GM23338 (cell line): ENCODE data around the gene KLHL21. TPM values are rescaled to one million over a fixed set of nuclear protein-coding genes. Genes with fewer than 3 reads are reported as not detected.
A peak's percentile ranks its signal among the peaks of the same experiment; 100 is the strongest.

Experiments
- ATAC-seq: fragments of 200-7000 bp; cut with Tn5 transposase; 3 replicates; pipeline ENCODE4 v1.9.1; 2020
- DNase-seq: peaks from one replicate; pipeline ENCODE4 v3.0.0-alpha.2; 2015; ENCODE audit warnings: low spot score
- H2AFZ ChIP-seq: fragments of 200-600 bp; sonication (generic); 2 replicates; pipeline ENCODE4 v1.8.0; 2016; ENCODE audit warnings: antibody characterized with exemption, mild to moderate bottlenecking, moderate library complexity
- H3F3A ChIP-seq: fragments of 200-600 bp; sonication (generic); replicated peaks from 2 replicates; pipeline ENCODE4 v1.8.0; 2017; ENCODE audit warnings: antibody characterized with exemption, mixed run types, low read depth
- H3K27ac ChIP-seq: fragments of 200-600 bp; sonication (generic); 2 replicates; pipeline ENCODE4 v1.6.1; 2016; ENCODE audit warnings: low read depth
- H3K27me3 ChIP-seq: fragments of 200-600 bp; sonication (generic); 2 replicates; pipeline ENCODE4 v1.8.0; 2016; ENCODE audit warnings: mild to moderate bottlenecking, mixed run types, moderate library complexity; ENCODE audit not compliant: insufficient read depth
- H3K36me3 ChIP-seq: fragments of 200-600 bp; sonication (generic); 2 replicates; pipeline ENCODE4 v1.8.0; 2016; ENCODE audit warnings: mild to moderate bottlenecking; ENCODE audit not compliant: insufficient read depth
- H3K4me1 ChIP-seq: fragments of 200-600 bp; sonication (generic); 2 replicates; pipeline ENCODE4 v1.8.0; 2016; ENCODE audit warnings: mild to moderate bottlenecking, moderate library complexity; ENCODE audit not compliant: insufficient read depth
- H3K4me2 ChIP-seq: fragments of 200-600 bp; sonication (generic); 2 replicates; pipeline ENCODE4 v1.7.1; 2017; ENCODE audit warnings: mixed run types
- H3K4me3 ChIP-seq: fragments of 200-600 bp; sonication (generic); 2 replicates; pipeline ENCODE4 v1.6.1; 2016; ENCODE audit warnings: mixed run types
- H3K79me2 ChIP-seq: fragments of 200-600 bp; sonication (generic); replicated peaks from 2 replicates; pipeline ENCODE4 v1.8.0; 2017; ENCODE audit warnings: mild to moderate bottlenecking; ENCODE audit not compliant: insufficient read depth
- H3K9me2 ChIP-seq: fragments of 200-600 bp; sonication (generic); 2 replicates; pipeline ENCODE4 v1.8.0; 2017; ENCODE audit not compliant: insufficient read depth
- H4K20me1 ChIP-seq: fragments of 200-600 bp; sonication (generic); replicated peaks from 2 replicates; pipeline ENCODE4 v1.8.0; 2017; ENCODE audit warnings: mild to moderate bottlenecking; ENCODE audit not compliant: insufficient read depth
- H3K27ac Mint-ChIP-seq: 2 replicates; pipeline ENCODE4 v1.8.0; 2020; ENCODE audit warnings: inconsistent platforms, mild to moderate bottlenecking, moderate library complexity, mixed read lengths
- H3K27me3 Mint-ChIP-seq: 3 replicates; pipeline ENCODE4 v1.8.0; 2022; ENCODE audit warnings: low read depth, mild to moderate bottlenecking, moderate library complexity, mixed read lengths, inconsistent platforms; ENCODE audit not compliant: insufficient read depth, poor library complexity
- H3K36me3 Mint-ChIP-seq: 3 replicates; pipeline ENCODE4 v1.8.0; 2021; ENCODE audit warnings: low read depth, mild to moderate bottlenecking, inconsistent platforms, moderate library complexity, mixed read lengths
- H3K4me1 Mint-ChIP-seq: 3 replicates; pipeline ENCODE4 v1.8.0; 2020; ENCODE audit warnings: mild to moderate bottlenecking, inconsistent platforms, mixed read lengths
- H3K4me3 Mint-ChIP-seq: 3 replicates; pipeline ENCODE4 v1.8.0; 2021; ENCODE audit warnings: moderate library complexity, mild to moderate bottlenecking, inconsistent platforms, mixed read lengths
- H3K9me3 Mint-ChIP-seq: 3 replicates; pipeline ENCODE4 v1.8.0; 2020; ENCODE audit warnings: moderate library complexity, mild to moderate bottlenecking, inconsistent platforms, mixed read lengths
- CTCF ChIP-seq, 2 experiments: fragments of 200-600 bp in 1 of 2; sonication (generic) in 1 of 2; conservative IDR thresholded peaks; 2 replicates each; pipeline versions ENCODE4 v1.5.1 to v1.6.1; 2016 to 2017; ENCODE audit warnings: antibody characterized with exemption in 2 of 2, low read depth in 2 of 2, mild to moderate bottlenecking in 2 of 2, moderate library complexity in 1 of 2
- EZH2 ChIP-seq: fragments of 200-600 bp; sonication (generic); IDR thresholded peaks from one replicate; pipeline ENCODE4 v1.8.0; 2017; ENCODE audit warnings: antibody characterized with exemption, mild to moderate bottlenecking, low read depth; ENCODE audit not compliant: unreplicated experiment
- POLR2AphosphoS5 ChIP-seq: IDR thresholded peaks from 2 replicates; pipeline ENCODE4 v1.6.1; 2016; ENCODE audit warnings: antibody characterized with exemption, low read depth
- STAT1 ChIP-seq: IDR thresholded peaks from one replicate; pipeline ENCODE4 v1.6.1; 2016; ENCODE audit warnings: antibody characterized with exemption; ENCODE audit not compliant: unreplicated experiment
- ZNF331 ChIP-seq: fragments of 250-450 bp; sonication (Bioruptor Pico); IDR thresholded peaks from 2 replicates; pipeline ENCODE4 v1.5.0; 2020; ENCODE audit warnings: low read depth, mild to moderate bottlenecking, moderate library complexity
- polyA plus RNA-seq: library from polyadenylated mRNA; unstranded; fragments of >200 nt; fragmentation: Nextera tagmentation; extraction: Ambion mirVana; gene quantifications from 2 replicates; pipeline ENCODE4 v1.2.1, GENCODE V29; 2016
- total RNA-seq: library from RNA; depleted of rRNA; stranded (reverse); fragments of >200 nt; shearing (Covaris generic); gene quantifications from 2 replicates; pipeline ENCODE4 v1.2.3, GENCODE V29; 2014

Gene KLHL21
- total and polyA plus RNA-seq, 2 experiments from 2014 or later: 7.3 to 35.9 TPM

- peaks cover 63% of the 10 kb centered on the region for H4K20me1 ChIP-seq
- no peak for ATAC-seq
- H3K4me3 ChIP-seq: no peak overlapping the region
- peak overlapping the region; percentile 88; the same call in 1 of the 2 replicates for H3K27ac ChIP-seq
- Mint-ChIP-seq H3K27me3 (peaks cover 17% of the 10 kb centered on the region), H3K27ac (peak overlapping the region; percentile 21; the same call in 1 of the 2 replicates), H3K9me3 (no peaks in the 10 kb centered on the region), H3K4me1 (peaks cover 20% of the 10 kb centered on the region), H3K36me3 (peaks cover 58% of the 10 kb centered on the region), H3K4me3 (no peak overlapping the region)
- H3K9me2 ChIP-seq: no peaks in the 10 kb centered on the region
- H3K4me1 ChIP-seq: peaks cover 10% of the 10 kb centered on the region
- peaks cover 21% of the 10 kb centered on the region for H3K36me3 ChIP-seq
- TF ChIP-seq STAT1 (no peak), EZH2 (no peak), POLR2AphosphoS5 (no peak)
- H3K27me3 ChIP-seq: no peaks in the 10 kb centered on the region
- peaks cover 80% of the 10 kb centered on the region for H3K79me2 ChIP-seq
- H2AFZ ChIP-seq: no peak overlapping the region
- peaks cover 36% of the 10 kb centered on the region for H3F3A ChIP-seq
- no peak overlapping the region for H3K4me2 ChIP-seq
- no peak for DNase-seq
Observed at GRCh38 chr1:6622396-6623152, 19.9 kb upstream of the KLHL21 start.

- Histone ChIP-seq H3K4me2 (no peak overlapping the region), H3K79me2 (peaks cover 81% of the 10 kb centered on the region), H3K27ac (0 out of 2 replicates have a peak overlapping the region, but pooled peaks have one; percentile 88), H4K20me1 (peaks cover 72% of the 10 kb centered on the region), H3K4me3 (no peak overlapping the region), H2AFZ (no peak overlapping the region), H3F3A (peaks cover 40% of the 10 kb centered on the region), H3K36me3 (peaks cover 21% of the 10 kb centered on the region), H3K27me3 (no peaks in the 10 kb centered on the region), H3K9me2 (no peaks in the 10 kb centered on the region), H3K4me1 (peaks cover 11% of the 10 kb centered on the region)
- Mint-ChIP-seq H3K4me1 (peaks cover 21% of the 10 kb centered on the region), H3K4me3 (no peak overlapping the region), H3K36me3 (peaks cover 67% of the 10 kb centered on the region), H3K27ac (peak overlapping the region; percentile 21; the same call in 1 of the 2 replicates), H3K9me3 (no peaks in the 10 kb centered on the region), H3K27me3 (peaks cover 19% of the 10 kb centered on the region)
- no peak for DNase-seq
- ATAC-seq: no peak
- TF ChIP-seq STAT1 (no peak), POLR2AphosphoS5 (no peak), ZNF331 (CRISPR knock-in tag) (no peak), CTCF (conservative IDR thresholded peaks at IDR 0.05; ENCODE audit: low read depth in 2 of 2) (no peak)
Observed at GRCh38 chr1:6621429-6622391, 19.0 kb upstream of the KLHL21 start.
